Thyroid gland (tissue), 4 donors: Measurements from ENCODE around the gene AZIN2.

Source experiments
- POLR2A ChIP-seq, 2 donors: fragments of 450-650 bp; IDR thresholded peaks; one replicate each; pipeline ENCODE4 v1.6.1; 2017; ENCODE audit warnings: antibody characterized with exemption in 2 of 2, mild to moderate bottlenecking in 2 of 2, moderate library complexity in 1 of 2
- TF ChIP-seq, protein P1 (sequence below), 6 experiments: fragments of 200-600 bp in 3 of 6; fragments of 450-650 bp in 3 of 6; sonication (generic) in 3 of 6; IDR thresholded peaks; one replicate each; pipeline ENCODE4 v1.5.1; 2016 to 2019; ENCODE audit warnings: antibody characterized with exemption in 6 of 6, mild to moderate bottlenecking in 2 of 6, inconsistent platforms in 1 of 6, moderate library complexity in 1 of 6

DNA sequence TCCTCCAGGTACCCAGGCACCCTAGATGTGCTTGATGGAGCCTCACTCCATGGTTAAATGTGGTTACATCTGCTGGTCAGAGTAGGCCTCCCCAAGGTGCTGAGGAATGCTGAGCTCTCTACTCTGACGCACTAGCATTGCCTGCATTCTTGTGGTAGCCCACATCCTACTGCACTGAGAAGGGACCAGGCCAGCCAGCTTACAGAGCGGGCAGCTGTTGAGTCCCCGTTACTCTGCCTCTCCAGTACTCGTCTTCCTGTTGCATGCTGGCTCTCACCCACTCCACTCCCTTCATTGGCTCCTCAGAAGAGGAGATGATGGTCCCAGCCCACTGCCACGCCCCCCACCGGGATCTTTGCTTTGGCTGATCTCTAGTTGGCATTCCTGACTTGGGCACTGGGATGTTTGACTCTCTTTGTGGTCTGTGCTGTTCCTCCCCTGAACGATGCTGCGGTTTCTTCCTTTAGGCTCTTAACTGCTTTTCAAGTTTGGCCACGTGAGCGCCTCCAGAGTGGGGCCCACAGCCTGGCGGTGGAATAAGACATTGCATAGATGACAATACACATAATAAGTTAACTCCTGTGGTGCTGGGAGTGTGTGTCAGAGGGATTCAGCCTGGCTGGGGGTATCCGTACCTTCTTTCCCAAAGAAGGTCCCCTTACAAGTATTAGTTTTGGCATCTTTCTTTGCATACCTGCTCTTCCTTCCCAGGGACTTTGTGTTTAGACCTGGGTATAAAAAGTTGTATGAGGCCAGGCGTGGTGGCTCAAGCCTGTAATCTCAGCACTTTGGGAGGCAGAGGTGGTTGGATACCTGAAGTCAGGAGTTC is 18.6 kb downstream of the AZIN2 start:
- TF ChIP-seq, protein P1, sequence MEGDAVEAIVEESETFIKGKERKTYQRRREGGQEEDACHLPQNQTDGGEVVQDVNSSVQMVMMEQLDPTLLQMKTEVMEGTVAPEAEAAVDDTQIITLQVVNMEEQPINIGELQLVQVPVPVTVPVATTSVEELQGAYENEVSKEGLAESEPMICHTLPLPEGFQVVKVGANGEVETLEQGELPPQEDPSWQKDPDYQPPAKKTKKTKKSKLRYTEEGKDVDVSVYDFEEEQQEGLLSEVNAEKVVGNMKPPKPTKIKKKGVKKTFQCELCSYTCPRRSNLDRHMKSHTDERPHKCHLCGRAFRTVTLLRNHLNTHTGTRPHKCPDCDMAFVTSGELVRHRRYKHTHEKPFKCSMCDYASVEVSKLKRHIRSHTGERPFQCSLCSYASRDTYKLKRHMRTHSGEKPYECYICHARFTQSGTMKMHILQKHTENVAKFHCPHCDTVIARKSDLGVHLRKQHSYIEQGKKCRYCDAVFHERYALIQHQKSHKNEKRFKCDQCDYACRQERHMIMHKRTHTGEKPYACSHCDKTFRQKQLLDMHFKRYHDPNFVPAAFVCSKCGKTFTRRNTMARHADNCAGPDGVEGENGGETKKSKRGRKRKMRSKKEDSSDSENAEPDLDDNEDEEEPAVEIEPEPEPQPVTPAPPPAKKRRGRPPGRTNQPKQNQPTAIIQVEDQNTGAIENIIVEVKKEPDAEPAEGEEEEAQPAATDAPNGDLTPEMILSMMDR (IDR thresholded peaks at IDR 0.05), result no peak
- TF ChIP-seq POLR2A (IDR thresholded peaks at IDR 0.05), result no peak
